WTC11 (cell line): ENCODE data around the gene KAZN. TPM values are rescaled to one million over a fixed set of nuclear protein-coding genes. Genes with fewer than 3 reads are reported as not detected.
A peak's percentile ranks its signal among the peaks of the same experiment; 100 is the strongest.

Experiments used
- ATAC-seq: fragments of 200-7000 bp; cut with Tn5 transposase; 2 replicates; pipeline ENCODE4 v1.10.0; 2021; ENCODE audit warnings: mild to moderate bottlenecking, moderate library complexity
- CTCF ChIA-PET: fragments of 300-600 bp; sonication (Branson Sonifier 250); formaldehyde crosslinking; loops from one replicate; lab custom pipeline; 2021; ENCODE audit warnings: antibody characterized with exemption; lab: Charles Lee
- POLR2A ChIA-PET: fragments of 350-600 bp; sonication (Branson Sonifier 250); formaldehyde crosslinking; loops from one replicate; lab custom pipeline; 2021; ENCODE audit warnings: antibody characterized with exemption; lab: Charles Lee
- DNase-seq: peaks from one replicate; pipeline ENCODE4 v3.0.0; 2021; ENCODE audit warnings: low spot score
- H3K27ac Mint-ChIP-seq: 2 replicates; pipeline ENCODE4 v1.8.0; 2021; ENCODE audit warnings: mixed read lengths
- H3K27me3 Mint-ChIP-seq: 2 replicates; pipeline ENCODE4 v1.8.0; 2021; ENCODE audit warnings: low read depth, mild to moderate bottlenecking, moderate library complexity, mixed read lengths
- H3K36me3 Mint-ChIP-seq: 2 replicates; pipeline ENCODE4 v1.8.0; 2021; ENCODE audit warnings: mixed read lengths
- H3K4me1 Mint-ChIP-seq: 2 replicates; pipeline ENCODE4 v1.8.0; 2022; ENCODE audit warnings: mixed read lengths
- H3K4me3 Mint-ChIP-seq: 2 replicates; pipeline ENCODE4 v1.8.0; 2021; ENCODE audit warnings: mild to moderate bottlenecking, moderate library complexity, mixed read lengths
- H3K9me3 Mint-ChIP-seq: 2 replicates; pipeline ENCODE4 v1.8.0; 2021; ENCODE audit warnings: mixed read lengths
- AFF4 ChIP-seq: sonication (generic); formaldehyde crosslinking; IDR thresholded peaks from 2 replicates; pipeline ENCODE4 v1.8.1; 2023; ENCODE audit warnings: mild to moderate bottlenecking, missing genetic modification reagents, borderline replicate concordance
- ATF1 ChIP-seq: sonication (generic); formaldehyde crosslinking; IDR thresholded peaks from 2 replicates; pipeline ENCODE4 v1.8.1; 2023; ENCODE audit warnings: mild to moderate bottlenecking, moderate library complexity, missing genetic modification reagents
- ATF3 ChIP-seq: sonication (generic); formaldehyde crosslinking; conservative IDR thresholded peaks from 2 replicates; pipeline ENCODE4 v1.8.1; 2022; ENCODE audit warnings: mild to moderate bottlenecking, missing genetic modification reagents
- ATF6 ChIP-seq: sonication (generic); formaldehyde crosslinking; IDR thresholded peaks from 2 replicates; pipeline ENCODE4 v1.8.1; 2023; ENCODE audit warnings: mild to moderate bottlenecking, missing genetic modification reagents
- CREM ChIP-seq: sonication (generic); formaldehyde crosslinking; IDR thresholded peaks from 2 replicates; pipeline ENCODE4 v1.8.1; 2022; ENCODE audit warnings: mild to moderate bottlenecking, missing genetic modification reagents, moderate library complexity
- ETV6 ChIP-seq: sonication (generic); formaldehyde crosslinking; IDR thresholded peaks from 2 replicates; pipeline ENCODE4 v1.8.1; 2022; ENCODE audit warnings: mild to moderate bottlenecking, missing genetic modification reagents
- FOXP1 ChIP-seq: sonication (generic); formaldehyde crosslinking; IDR thresholded peaks from 2 replicates; pipeline ENCODE4 v1.8.0; 2022; ENCODE audit warnings: missing genetic modification reagents, mild to moderate bottlenecking, moderate library complexity, borderline replicate concordance
- HMGXB4 ChIP-seq: sonication (generic); formaldehyde crosslinking; IDR thresholded peaks from 2 replicates; pipeline ENCODE4 v1.8.1; 2023; ENCODE audit warnings: mild to moderate bottlenecking, moderate library complexity, missing genetic modification reagents
- JAZF1 ChIP-seq: fragments of 250-450 bp; sonication (Bioruptor Pico); IDR thresholded peaks from 2 replicates; pipeline ENCODE4 v1.9.0; 2021; ENCODE audit warnings: moderate library complexity, mild to moderate bottlenecking, inconsistent platforms
- OVOL2 ChIP-seq: fragments of 250-450 bp; sonication (Bioruptor Pico); IDR thresholded peaks from 2 replicates; pipeline ENCODE4 v1.9.0; 2021; ENCODE audit warnings: mild to moderate bottlenecking, borderline replicate concordance
- STAT6 ChIP-seq: sonication (generic); formaldehyde crosslinking; conservative IDR thresholded peaks from 2 replicates; pipeline ENCODE4 v1.8.1; 2023; ENCODE audit warnings: mild to moderate bottlenecking, low read depth, missing genetic modification reagents, moderate library complexity
- TCF7 ChIP-seq: sonication (generic); formaldehyde crosslinking; IDR thresholded peaks from 2 replicates; pipeline ENCODE4 v1.8.0; 2022; ENCODE audit warnings: mild to moderate bottlenecking, low read depth, missing genetic modification reagents, moderate library complexity
- ZBTB21 ChIP-seq: sonication (generic); formaldehyde crosslinking; IDR thresholded peaks from 2 replicates; pipeline ENCODE4 v1.8.1; 2023; ENCODE audit warnings: mild to moderate bottlenecking, missing genetic modification reagents, borderline replicate concordance
- ZBTB43 ChIP-seq: sonication (generic); formaldehyde crosslinking; IDR thresholded peaks from 2 replicates; pipeline ENCODE4 v1.8.1; 2023; ENCODE audit warnings: mild to moderate bottlenecking, missing genetic modification reagents
- ZNF219 ChIP-seq: sonication (generic); formaldehyde crosslinking; IDR thresholded peaks from 2 replicates; pipeline ENCODE4 v1.8.0; 2023; ENCODE audit warnings: missing genetic modification reagents, mild to moderate bottlenecking, borderline replicate concordance
- ZNF263 ChIP-seq: sonication (generic); formaldehyde crosslinking; IDR thresholded peaks from 2 replicates; pipeline ENCODE4 v1.8.1; 2022; ENCODE audit warnings: low read depth, mild to moderate bottlenecking, moderate library complexity, missing genetic modification reagents
- ZNF281 ChIP-seq: sonication (generic); formaldehyde crosslinking; IDR thresholded peaks from 2 replicates; pipeline ENCODE4 v1.8.0; 2023; ENCODE audit warnings: mild to moderate bottlenecking, missing genetic modification reagents
- total RNA-seq: library from RNA; stranded (reverse); gene quantifications from 3 replicates; pipeline ENCODE4 v1.2.3, GENCODE V29; 2021

KAZN gene
- total RNA-seq, 1 experiment from 2014 or later: 19.9 TPM

GRCh38 chr1:14959059-14959694 is 360.7 kb downstream of the KAZN start:
- ChIA-PET CTCF (interaction anchor here (1.2 kb wide), 1 partner anchor 12 kb away, joined by 3 read pairs; no protein-coding TSS in a partner anchor), POLR2A (no interaction called here)
- peaks cover 15% of the 10 kb centered on the region for H3K4me1 Mint-ChIP-seq
- H3K27me3 Mint-ChIP-seq: no peaks in the 10 kb centered on the region
- no peak overlapping the region for H3K4me3 Mint-ChIP-seq
- no peak for DNase-seq
- H3K9me3 Mint-ChIP-seq: no peaks in the 10 kb centered on the region
- H3K36me3 Mint-ChIP-seq: peaks cover 13% of the 10 kb centered on the region
- ATAC-seq: peak; percentile 9; the same call in 1 of the 2 replicates
- H3K27ac Mint-ChIP-seq: peak overlapping the region; percentile 58; the same call in 1 of the 2 replicates
- TF ChIP-seq ATF6 (CRISPR knock-in tag) (no peak), ATF3 (CRISPR knock-in tag) (no peak), TCF7 (no peak), ZNF281 (CRISPR knock-in tag) (no peak), STAT6 (CRISPR knock-in tag) (no peak), HMGXB4 (CRISPR knock-in tag) (no peak), ZNF263 (CRISPR knock-in tag) (no peak), ETV6 (no peak), ATF1 (CRISPR knock-in tag) (no peak), ZBTB43 (no peak), ZBTB21 (CRISPR knock-in tag) (no peak), AFF4 (no peak), OVOL2 (no peak), CREM (no peak), ZNF219 (no peak), JAZF1 (CRISPR knock-in tag) (no peak), FOXP1 (no peak)
